D721Med (cell line): ENCODE results near the gene CFAP107.
A peak's percentile ranks its signal among the peaks of the same experiment; 100 is the strongest.
"Not testable (repeated sequence)": the region's sequence is repeated elsewhere in the genome, so short reads cannot be mapped to it uniquely, and the experiment has no call there.

ENCODE experiments used
- DNase-seq: peaks from one replicate; pipeline ENCODE4 v3.0.0; 2011; ENCODE audit warnings: low spot score; ENCODE audit not compliant: insufficient read length
- FAIRE-seq: peaks from 2 replicates; lab custom pipeline; 2011; peaks lifted over from hg19 to GRCh38; lab: Jason Lieb, UNC
- TF ChIP-seq, protein P1 (sequence below): IDR thresholded peaks from 2 replicates; pipeline ENCODE4 v1.5.1; 2012; ENCODE audit warnings: mild to moderate bottlenecking, control low read depth; ENCODE audit not compliant: insufficient read depth; ENCODE audit errors: missing control alignments

Gene CFAP107

DNA sequence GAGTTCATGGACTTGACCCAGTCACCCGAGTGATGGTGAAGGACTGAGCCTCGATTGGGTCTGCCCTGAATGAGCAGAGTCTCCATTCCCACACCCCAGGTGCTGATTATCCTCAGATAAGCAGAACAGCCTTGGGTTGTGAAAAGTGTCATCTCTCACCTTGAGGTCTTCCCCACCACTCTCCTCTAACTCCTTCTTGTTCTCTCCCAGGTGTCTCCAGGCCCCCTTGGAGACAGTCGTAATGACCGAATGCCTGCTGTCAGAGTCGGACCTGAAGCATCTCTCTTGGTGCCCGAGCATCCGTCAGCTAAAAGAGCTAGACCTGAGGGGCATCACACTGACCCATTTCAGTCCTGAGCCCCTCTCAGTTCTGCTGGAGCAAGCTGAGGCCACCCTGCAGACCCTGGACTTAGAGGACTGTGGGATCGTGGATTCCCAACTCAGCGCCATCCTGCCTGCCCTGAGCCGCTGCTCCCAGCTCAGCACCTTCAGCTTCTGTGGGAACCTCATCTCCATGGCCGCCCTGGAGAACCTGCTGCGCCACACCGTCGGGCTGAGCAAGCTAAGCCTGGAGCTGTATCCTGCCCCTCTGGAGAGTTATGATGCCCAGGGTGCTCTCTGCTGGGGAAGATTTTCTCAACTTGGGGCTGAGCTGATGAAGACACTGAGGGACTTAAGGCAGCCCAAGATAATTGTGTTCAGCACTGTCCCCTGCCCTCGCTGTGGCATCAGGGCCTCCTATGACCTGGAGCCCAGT, 31.0 kb downstream of the CFAP107 start:
- DNase-seq (no peak), FAIRE-seq (no peak)
- TF ChIP-seq, protein P1, sequence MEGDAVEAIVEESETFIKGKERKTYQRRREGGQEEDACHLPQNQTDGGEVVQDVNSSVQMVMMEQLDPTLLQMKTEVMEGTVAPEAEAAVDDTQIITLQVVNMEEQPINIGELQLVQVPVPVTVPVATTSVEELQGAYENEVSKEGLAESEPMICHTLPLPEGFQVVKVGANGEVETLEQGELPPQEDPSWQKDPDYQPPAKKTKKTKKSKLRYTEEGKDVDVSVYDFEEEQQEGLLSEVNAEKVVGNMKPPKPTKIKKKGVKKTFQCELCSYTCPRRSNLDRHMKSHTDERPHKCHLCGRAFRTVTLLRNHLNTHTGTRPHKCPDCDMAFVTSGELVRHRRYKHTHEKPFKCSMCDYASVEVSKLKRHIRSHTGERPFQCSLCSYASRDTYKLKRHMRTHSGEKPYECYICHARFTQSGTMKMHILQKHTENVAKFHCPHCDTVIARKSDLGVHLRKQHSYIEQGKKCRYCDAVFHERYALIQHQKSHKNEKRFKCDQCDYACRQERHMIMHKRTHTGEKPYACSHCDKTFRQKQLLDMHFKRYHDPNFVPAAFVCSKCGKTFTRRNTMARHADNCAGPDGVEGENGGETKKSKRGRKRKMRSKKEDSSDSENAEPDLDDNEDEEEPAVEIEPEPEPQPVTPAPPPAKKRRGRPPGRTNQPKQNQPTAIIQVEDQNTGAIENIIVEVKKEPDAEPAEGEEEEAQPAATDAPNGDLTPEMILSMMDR, result no peak

DNA sequence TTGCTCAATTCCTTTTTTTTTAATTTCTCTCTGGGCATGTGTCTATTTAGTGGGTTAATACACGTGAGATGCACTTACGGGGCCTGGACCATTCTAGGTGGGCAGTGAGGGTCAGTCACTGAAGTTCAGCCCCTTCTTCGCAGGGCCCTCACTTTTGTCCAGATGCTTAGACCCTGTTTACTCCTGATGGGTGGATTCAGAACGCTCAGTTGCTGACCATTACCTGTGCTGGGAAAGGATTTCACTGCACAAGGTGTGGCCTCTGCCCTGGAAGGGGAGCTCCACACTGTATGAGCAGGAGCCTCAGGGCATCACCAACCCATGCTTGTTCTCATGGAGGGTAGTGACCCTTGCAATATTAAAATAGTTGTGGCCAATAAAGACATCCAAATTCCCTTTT, 32.1 kb downstream of the CFAP107 start:
- no peak for DNase-seq
- TF ChIP-seq, protein P1, result no peak
- no peak for FAIRE-seq

DNA sequence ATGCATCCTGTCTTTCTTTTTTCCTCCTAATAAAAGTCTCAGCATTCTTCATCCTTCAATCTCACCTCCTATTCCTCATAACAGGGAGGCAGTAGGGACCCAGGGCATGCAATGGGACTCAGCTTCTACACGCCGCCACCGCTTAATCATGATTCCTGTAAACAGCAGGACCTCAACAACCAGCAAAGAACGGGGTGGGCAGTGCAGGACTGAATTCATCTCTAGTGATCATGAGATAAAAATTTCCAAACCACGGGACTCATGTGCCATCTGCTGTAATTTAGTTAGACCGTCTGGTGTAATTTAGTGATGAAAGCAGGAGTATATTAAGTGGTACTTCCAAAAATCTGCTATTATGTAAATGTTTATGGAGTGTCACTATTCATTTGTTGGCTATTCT, 32.9 kb downstream of the CFAP107 start:
- FAIRE-seq (no peak), DNase-seq (no peak)
- TF ChIP-seq, protein P1, result no peak

DNA sequence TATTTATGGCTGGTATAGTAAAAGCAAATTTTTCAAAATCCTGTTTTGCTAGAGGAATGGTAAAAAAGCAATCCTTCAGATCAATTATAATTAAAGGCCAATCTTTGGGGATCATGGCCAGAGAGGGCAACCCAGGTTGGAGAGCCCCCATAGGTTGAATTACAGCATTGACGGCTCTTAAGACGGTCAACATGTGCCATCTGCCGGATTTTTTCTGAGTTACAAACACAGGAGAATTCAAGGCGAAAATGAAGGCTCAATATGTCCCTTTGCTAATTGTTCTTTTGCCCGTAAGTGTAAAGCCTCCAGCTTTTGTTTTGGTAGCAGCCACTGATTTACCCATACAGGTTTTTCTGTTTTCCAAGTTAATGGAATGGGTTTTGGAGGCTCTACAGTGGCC, 35.5 kb downstream of the CFAP107 start:
- FAIRE-seq, DNase-seq: not testable (repeated sequence)

DNA sequence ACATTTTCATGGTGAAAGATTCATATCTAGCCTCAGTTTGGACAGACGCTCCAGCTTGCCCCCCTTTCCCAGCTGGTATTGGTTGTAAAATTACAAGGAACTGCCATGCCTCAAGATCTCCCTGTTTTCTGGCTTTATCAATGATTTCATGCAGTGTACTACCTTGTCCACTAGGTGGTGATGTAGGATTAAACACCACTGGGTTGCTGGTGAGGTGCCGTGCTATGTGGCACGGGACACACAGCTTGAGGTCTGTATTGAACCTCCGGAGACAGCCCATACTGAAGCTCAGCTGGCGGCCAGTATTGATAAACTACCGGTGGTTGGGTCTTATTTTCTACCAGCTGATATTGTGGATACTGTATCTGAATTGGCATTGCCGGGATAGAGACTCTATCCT, 37.8 kb downstream of the CFAP107 start:
- not testable (repeated sequence) for DNase-seq, FAIRE-seq
- TF ChIP-seq, protein P1, result peak; percentile 30

DNA sequence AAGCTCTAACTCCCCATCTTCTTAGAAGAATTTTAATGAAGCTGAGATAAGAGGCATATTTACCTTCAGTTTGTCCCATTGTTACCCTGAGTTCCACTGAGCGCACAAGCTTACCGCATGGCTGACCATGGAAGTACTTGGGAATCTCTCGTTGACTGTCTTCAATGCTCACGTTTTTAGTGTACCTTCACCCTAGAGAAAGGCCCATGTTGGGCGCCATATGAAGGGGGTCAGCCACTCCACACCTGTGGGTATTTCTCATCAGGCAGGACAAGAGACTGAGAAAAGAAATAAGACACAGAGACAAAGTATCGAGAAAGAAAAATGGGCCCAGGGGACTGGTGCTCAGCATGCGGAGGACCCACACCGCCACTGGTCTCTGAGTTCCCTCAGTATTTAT, 38.7 kb downstream of the CFAP107 start:
- not testable (repeated sequence) for FAIRE-seq

DNA sequence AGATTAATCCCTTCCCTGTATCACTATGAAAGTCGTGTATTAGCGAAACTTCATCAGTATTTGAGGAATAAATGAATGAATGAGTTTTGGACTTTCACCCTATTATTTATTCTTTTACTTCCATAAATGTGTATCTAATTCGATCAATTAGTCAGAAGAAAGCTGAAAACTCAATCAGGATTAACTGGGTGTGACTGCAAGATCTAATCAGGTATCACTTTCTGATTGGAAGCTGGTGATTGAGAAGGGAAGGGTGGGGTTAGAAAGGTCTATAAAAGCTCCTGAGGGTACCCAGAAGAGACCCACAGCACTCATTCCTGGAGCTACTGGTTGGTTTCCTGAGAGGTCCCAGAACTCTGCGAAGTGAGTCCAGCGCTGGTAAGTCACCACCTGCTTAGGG, 45.1 kb downstream of the CFAP107 start, which contains the start of gene PRAMEF1:
PRAMEF1 (plus strand) TSS at position 301 of the 400 bp plus-strand sequence. CDS start 1,831 bp downstream, outside the sequence.
- FAIRE-seq, DNase-seq: not testable (repeated sequence)

More for the DNA sequence above, 38.7 kb downstream of the CFAP107 start:
- not testable (repeated sequence) for DNase-seq

DNA sequence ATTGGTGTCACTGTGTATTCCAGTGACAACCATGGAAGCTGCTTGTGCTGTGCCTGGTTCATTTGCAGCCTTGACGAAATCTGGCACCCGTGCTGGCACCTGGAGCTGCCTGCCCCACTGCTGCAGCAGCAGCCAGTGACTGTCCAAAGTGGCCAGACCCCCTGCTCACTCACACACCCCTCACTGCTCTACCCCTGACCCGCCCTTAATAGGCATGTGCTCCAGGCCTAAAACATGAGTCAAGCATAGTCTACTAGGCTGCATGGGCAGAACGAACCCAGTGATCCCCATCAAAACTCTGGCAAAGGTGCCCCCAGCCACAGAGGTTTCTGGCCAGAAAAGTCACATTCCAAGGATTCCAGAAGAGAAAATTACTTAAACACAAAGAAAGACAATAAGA, 52.9 kb downstream of the CFAP107 start:
- FAIRE-seq, result no peak
- no peak for DNase-seq
- TF ChIP-seq, protein P1, result no peak
